Neural cell (in vitro differentiated cells): ENCODE data around the gene EHD1. TPM values are rescaled to one million over a fixed set of nuclear protein-coding genes. Genes with fewer than 3 reads are reported as not detected.

Source experiments
- H2AFZ ChIP-seq: fragments of 200-600, 300-800 bp; sonication (generic), shearing (Covaris generic); 2 replicates; pipeline ENCODE4 v1.6.0; 2014; ENCODE audit warnings: low read depth, mild to moderate bottlenecking, antibody characterized with exemption, low read length, moderate library complexity
- H3F3A ChIP-seq: fragments of 200-600 bp; shearing (Covaris generic); 2 replicates; pipeline ENCODE4 v1.6.1; 2016; ENCODE audit warnings: mild to moderate bottlenecking, moderate library complexity, mixed read lengths, antibody characterized with exemption, low read length; ENCODE audit not compliant: insufficient read depth, poor library complexity, severe bottlenecking
- H3K27ac ChIP-seq: fragments of 200-600, 300-800 bp; sonication (generic), shearing (Covaris generic); 2 replicates; pipeline ENCODE4 v1.5.1; 2014; ENCODE audit warnings: mild to moderate bottlenecking, low read length, moderate library complexity
- H3K27me3 ChIP-seq: fragments of 300-800, 200-600 bp; sonication (generic), shearing (Covaris generic); 2 replicates; pipeline ENCODE4 v1.6.0; 2014; ENCODE audit warnings: mild to moderate bottlenecking, low read depth, low read length, moderate library complexity; ENCODE audit not compliant: insufficient read depth
- H3K36me3 ChIP-seq: fragments of 300-800, 200-600 bp; sonication (generic), shearing (Covaris generic); 2 replicates; pipeline ENCODE4 v1.5.1; 2014; ENCODE audit warnings: mild to moderate bottlenecking, antibody characterized with exemption, low read length, moderate library complexity; ENCODE audit not compliant: insufficient read depth
- H3K4me2 ChIP-seq: fragments of 300-800, 200-600 bp; sonication (generic), shearing (Covaris generic); 2 replicates; pipeline ENCODE4 v1.6.0; 2014; ENCODE audit warnings: mild to moderate bottlenecking, low read length
- H3K4me3 ChIP-seq: fragments of 300-800, 200-600 bp; sonication (generic), shearing (Covaris generic); 2 replicates; pipeline ENCODE4 v1.5.1; 2014; ENCODE audit warnings: mild to moderate bottlenecking, low read length, moderate library complexity
- H3K79me2 ChIP-seq: fragments of 200-600 bp; shearing (Covaris generic); replicated peaks from 2 replicates; pipeline ENCODE4 v1.6.0; 2014; ENCODE audit warnings: mild to moderate bottlenecking, low read length, moderate library complexity; ENCODE audit not compliant: insufficient read depth
- H3K9ac ChIP-seq: fragments of 300-800, 200-600 bp; sonication (generic), shearing (Covaris generic); 2 replicates; pipeline ENCODE4 v1.6.1; 2016; ENCODE audit warnings: mild to moderate bottlenecking, low read length, mixed read lengths
- H3K9me2 ChIP-seq: fragments of 200-600 bp; shearing (Covaris generic); 2 replicates; pipeline ENCODE4 v1.6.1; 2016; ENCODE audit warnings: mild to moderate bottlenecking, low read length, mixed read lengths; ENCODE audit not compliant: insufficient read depth
- H3K9me3 ChIP-seq: fragments of 200-600, 300-800 bp; sonication (generic), shearing (Covaris generic); 2 replicates; pipeline ENCODE4 v1.6.1; 2016; ENCODE audit warnings: mild to moderate bottlenecking, mixed run types, low read length, moderate library complexity, mixed read lengths
- H4K20me1 ChIP-seq: fragments of 200-600 bp; shearing (Covaris generic); 2 replicates; pipeline ENCODE4 v1.6.1; 2016; ENCODE audit warnings: mild to moderate bottlenecking, mixed run types; ENCODE audit not compliant: insufficient read depth
- EP300 ChIP-seq: fragments of 450-650 bp; conservative IDR thresholded peaks from 2 replicates; pipeline ENCODE4 v1.6.1; 2014; ENCODE audit warnings: antibody characterized with exemption, mild to moderate bottlenecking, moderate library complexity; ENCODE audit not compliant: poor library complexity, severe bottlenecking
- EZH2 ChIP-seq: fragments of 200-600, 300-800 bp; shearing (Covaris generic), sonication (generic); IDR thresholded peaks from 2 replicates; pipeline ENCODE4 v1.6.1; 2014; ENCODE audit warnings: antibody characterized with exemption, low read length, borderline replicate concordance, mild to moderate bottlenecking; ENCODE audit not compliant: insufficient read depth, poor library complexity, severe bottlenecking
- MXI1 ChIP-seq: fragments of 450-650 bp; conservative IDR thresholded peaks from 2 replicates; pipeline ENCODE4 v1.6.1; 2014; ENCODE audit warnings: antibody characterized with exemption, mild to moderate bottlenecking; ENCODE audit not compliant: poor library complexity, severe bottlenecking
- POLR2AphosphoS5 ChIP-seq: IDR thresholded peaks from 2 replicates; pipeline ENCODE4 v1.6.1; 2012
- RAD21 ChIP-seq: fragments of 450-650 bp; conservative IDR thresholded peaks from 2 replicates; pipeline ENCODE4 v1.6.1; 2014; ENCODE audit warnings: antibody characterized with exemption, mild to moderate bottlenecking, moderate library complexity
- SMC3 ChIP-seq: fragments of 450-650 bp; conservative IDR thresholded peaks from 2 replicates; pipeline ENCODE4 v1.6.1; 2014; ENCODE audit warnings: antibody characterized with exemption, mild to moderate bottlenecking, moderate library complexity; ENCODE audit not compliant: poor library complexity
- TAF1 ChIP-seq: IDR thresholded peaks from 2 replicates; pipeline ENCODE4 v1.6.1; 2012; ENCODE audit warnings: low read depth
- polyA plus RNA-seq: library from polyadenylated mRNA; depleted of rRNA; stranded (reverse); fragments of >200 nt; gene quantifications from 2 replicates; pipeline ENCODE4 v1.2.3, GENCODE V29; 2014
- TF ChIP-seq, protein P1 (sequence below): IDR thresholded peaks from 2 replicates; pipeline ENCODE4 v1.6.1; 2012; ENCODE audit warnings: borderline replicate concordance
- TF ChIP-seq, protein P2 (sequence below): fragments of 450-650 bp; IDR thresholded peaks from 2 replicates; pipeline ENCODE4 v1.5.1; 2014; ENCODE audit warnings: antibody characterized with exemption, mild to moderate bottlenecking, moderate library complexity; ENCODE audit not compliant: poor library complexity, severe bottlenecking

The EHD1 gene
- polyA plus RNA-seq, 1 donor from 2014 or later, result 26.4 TPM

DNA sequence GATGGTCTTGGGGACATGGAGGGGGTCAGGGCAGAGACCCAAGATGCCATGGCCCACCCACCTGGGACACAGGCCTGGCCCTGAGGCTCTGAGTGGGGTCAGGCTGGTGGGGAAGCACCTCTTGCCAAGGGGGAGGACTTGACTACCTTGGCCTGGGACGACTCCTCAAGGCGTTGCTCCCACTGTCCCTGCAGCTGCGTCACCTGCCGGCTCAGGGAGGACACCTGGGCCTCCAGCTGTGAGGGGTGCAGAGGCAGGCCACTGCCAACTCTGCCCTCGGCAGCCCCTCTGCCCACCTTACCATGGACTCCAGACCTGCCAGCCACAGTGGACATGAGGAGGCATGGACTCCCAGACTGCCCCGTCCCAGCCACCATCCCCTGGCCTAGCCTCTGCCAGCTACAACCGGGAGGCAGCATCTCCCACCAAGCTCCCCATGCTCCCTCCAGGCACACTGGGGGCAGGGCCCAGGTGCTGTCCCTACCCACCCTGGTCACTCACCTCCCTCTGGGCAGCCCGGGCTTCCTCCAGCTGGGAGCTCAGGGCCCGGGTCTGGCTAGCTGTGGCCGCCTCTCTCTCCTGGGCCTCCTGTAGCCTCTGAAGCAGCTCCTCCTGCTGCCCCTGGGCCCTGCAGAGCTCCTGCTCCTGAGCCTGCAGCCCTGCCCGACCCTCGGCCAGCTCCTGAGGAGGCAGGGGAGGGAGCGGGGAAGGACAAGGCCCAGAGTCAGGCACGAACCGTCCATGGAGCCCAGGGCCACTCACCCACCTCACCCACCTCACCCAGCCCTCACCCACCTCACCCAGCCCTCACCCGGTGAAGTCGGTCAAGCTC, 42.6 kb downstream of the EHD1 start:
- no peak overlapping the region for H3K27ac ChIP-seq
- H3F3A ChIP-seq, result no peaks in the 10 kb centered on the region
- no peak overlapping the region for H3K4me2 ChIP-seq
- no peaks in the 10 kb centered on the region for H3K9me3 ChIP-seq
- H3K36me3 ChIP-seq, result no peaks in the 10 kb centered on the region
- no peak overlapping the region for H2AFZ ChIP-seq
- no peak overlapping the region for H3K4me3 ChIP-seq
- no peaks in the 10 kb centered on the region for H4K20me1 ChIP-seq
- H3K27me3 ChIP-seq, result no peaks in the 10 kb centered on the region
- no peaks in the 10 kb centered on the region for H3K79me2 ChIP-seq
- H3K9me2 ChIP-seq, result no peaks in the 10 kb centered on the region
- no peak overlapping the region for H3K9ac ChIP-seq
- TF ChIP-seq, protein P1, sequence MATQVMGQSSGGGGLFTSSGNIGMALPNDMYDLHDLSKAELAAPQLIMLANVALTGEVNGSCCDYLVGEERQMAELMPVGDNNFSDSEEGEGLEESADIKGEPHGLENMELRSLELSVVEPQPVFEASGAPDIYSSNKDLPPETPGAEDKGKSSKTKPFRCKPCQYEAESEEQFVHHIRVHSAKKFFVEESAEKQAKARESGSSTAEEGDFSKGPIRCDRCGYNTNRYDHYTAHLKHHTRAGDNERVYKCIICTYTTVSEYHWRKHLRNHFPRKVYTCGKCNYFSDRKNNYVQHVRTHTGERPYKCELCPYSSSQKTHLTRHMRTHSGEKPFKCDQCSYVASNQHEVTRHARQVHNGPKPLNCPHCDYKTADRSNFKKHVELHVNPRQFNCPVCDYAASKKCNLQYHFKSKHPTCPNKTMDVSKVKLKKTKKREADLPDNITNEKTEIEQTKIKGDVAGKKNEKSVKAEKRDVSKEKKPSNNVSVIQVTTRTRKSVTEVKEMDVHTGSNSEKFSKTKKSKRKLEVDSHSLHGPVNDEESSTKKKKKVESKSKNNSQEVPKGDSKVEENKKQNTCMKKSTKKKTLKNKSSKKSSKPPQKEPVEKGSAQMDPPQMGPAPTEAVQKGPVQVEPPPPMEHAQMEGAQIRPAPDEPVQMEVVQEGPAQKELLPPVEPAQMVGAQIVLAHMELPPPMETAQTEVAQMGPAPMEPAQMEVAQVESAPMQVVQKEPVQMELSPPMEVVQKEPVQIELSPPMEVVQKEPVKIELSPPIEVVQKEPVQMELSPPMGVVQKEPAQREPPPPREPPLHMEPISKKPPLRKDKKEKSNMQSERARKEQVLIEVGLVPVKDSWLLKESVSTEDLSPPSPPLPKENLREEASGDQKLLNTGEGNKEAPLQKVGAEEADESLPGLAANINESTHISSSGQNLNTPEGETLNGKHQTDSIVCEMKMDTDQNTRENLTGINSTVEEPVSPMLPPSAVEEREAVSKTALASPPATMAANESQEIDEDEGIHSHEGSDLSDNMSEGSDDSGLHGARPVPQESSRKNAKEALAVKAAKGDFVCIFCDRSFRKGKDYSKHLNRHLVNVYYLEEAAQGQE, result no peak
- TF ChIP-seq TAF1 (no peak), MXI1 (no peak), EP300 (no peak), SMC3 (no peak)
- TF ChIP-seq, protein P2, sequence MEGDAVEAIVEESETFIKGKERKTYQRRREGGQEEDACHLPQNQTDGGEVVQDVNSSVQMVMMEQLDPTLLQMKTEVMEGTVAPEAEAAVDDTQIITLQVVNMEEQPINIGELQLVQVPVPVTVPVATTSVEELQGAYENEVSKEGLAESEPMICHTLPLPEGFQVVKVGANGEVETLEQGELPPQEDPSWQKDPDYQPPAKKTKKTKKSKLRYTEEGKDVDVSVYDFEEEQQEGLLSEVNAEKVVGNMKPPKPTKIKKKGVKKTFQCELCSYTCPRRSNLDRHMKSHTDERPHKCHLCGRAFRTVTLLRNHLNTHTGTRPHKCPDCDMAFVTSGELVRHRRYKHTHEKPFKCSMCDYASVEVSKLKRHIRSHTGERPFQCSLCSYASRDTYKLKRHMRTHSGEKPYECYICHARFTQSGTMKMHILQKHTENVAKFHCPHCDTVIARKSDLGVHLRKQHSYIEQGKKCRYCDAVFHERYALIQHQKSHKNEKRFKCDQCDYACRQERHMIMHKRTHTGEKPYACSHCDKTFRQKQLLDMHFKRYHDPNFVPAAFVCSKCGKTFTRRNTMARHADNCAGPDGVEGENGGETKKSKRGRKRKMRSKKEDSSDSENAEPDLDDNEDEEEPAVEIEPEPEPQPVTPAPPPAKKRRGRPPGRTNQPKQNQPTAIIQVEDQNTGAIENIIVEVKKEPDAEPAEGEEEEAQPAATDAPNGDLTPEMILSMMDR, result no peak

DNA sequence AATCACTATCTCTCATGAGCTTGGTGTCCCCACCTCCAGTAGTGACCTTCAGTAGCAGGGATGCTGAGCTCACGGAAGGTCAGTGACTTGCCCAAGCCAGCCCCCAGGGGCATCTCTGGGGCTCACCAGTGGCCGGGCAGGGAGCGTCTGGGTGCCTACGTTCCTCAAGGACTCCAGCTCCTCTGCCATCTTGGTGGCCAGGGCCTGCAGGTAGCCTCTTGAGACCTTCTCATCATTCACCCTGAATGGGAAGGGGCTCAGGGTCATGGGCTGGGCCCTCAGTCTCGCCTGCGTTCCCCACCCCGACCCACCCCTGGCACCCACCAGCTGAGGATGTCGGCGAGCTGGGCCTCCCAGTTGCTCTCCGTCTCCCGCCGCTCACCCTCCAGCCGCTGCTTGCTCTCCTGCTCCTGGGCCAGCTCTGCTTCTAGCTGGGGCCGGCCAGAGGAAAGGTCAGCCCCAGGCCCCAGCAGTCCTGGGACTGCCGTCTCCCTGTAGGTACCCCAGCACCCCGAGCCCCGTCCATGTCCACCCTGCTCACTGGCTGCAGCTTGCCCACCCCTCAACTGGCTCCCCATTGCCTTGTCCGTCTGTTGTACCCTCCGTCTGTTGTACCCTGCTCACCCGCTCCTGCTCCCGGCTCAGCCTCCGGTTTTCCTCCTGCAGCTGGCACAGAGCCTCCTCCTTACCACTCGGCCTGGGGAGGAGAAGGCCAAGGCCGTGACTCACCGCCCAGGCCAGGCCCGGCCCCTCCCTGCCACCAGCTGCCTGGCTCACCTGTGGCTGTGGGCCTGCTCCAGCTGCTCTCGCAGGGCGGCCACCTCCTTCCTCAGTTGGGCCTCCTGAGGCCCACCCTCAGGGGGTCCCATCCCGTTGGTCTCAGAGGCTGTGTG, 43.5 kb downstream of the EHD1 start:
- H3K4me3 ChIP-seq, result no peak overlapping the region
- H3K4me2 ChIP-seq, result no peak overlapping the region
- H3K9me3 ChIP-seq, result no peaks in the 10 kb centered on the region

More for the DNA sequence above, 43.5 kb downstream of the EHD1 start:
- TF ChIP-seq SMC3 (no peak), MXI1 (no peak), POLR2AphosphoS5 (no peak), RAD21 (no peak), TAF1 (no peak), EP300 (no peak), EZH2 (no peak)
- TF ChIP-seq, protein P2, result no peak
- TF ChIP-seq, protein P1, result no peak
- no peaks in the 10 kb centered on the region for H4K20me1 ChIP-seq
- no peaks in the 10 kb centered on the region for H3K27me3 ChIP-seq
- no peaks in the 10 kb centered on the region for H3K9me2 ChIP-seq
- no peaks in the 10 kb centered on the region for H3K36me3 ChIP-seq
- no peak overlapping the region for H2AFZ ChIP-seq
- H3K79me2 ChIP-seq, result no peaks in the 10 kb centered on the region
- H3F3A ChIP-seq, result no peaks in the 10 kb centered on the region
- H3K27ac ChIP-seq, result no peak overlapping the region
- H3K9ac ChIP-seq, result no peak overlapping the region
